Thymus (tissue), 11 donors: Measurements from ENCODE around the gene ERCC4. TPM values are rescaled to one million over a fixed set of nuclear protein-coding genes. Genes with fewer than 3 reads are reported as not detected.
"Not testable (repeated sequence)": the region's sequence is repeated elsewhere in the genome, so short reads cannot be mapped to it uniquely, and the experiment has no call there.

Experiments
- DNase-seq, 9 donors: peaks; one replicate each; pipeline ENCODE4 v3.0.0-alpha.2; 2013; ENCODE audit warnings: low spot score in 9 of 9, low read depth in 6 of 9, missing footprints in 1 of 9
- H3K27ac ChIP-seq, 2 donors: one replicate each; pipeline ENCODE4 v1.5.1; 2013; ENCODE audit warnings: control low read depth in 1 of 2, low read depth in 1 of 2, low read length in 1 of 2, mild to moderate bottlenecking in 1 of 2, moderate library complexity in 1 of 2
- H3K27me3 ChIP-seq, 2 donors: one replicate each; pipeline ENCODE4 v1.5.1; 2013; ENCODE audit warnings: low read length in 1 of 2; ENCODE audit not compliant: control insufficient read depth in 2 of 2, insufficient read depth in 1 of 2
- H3K36me3 ChIP-seq, 2 donors: one replicate each; pipeline ENCODE4 v1.5.1; 2013; ENCODE audit warnings: low read length in 1 of 2, mild to moderate bottlenecking in 1 of 2, moderate library complexity in 1 of 2; ENCODE audit not compliant: control insufficient read depth in 2 of 2, insufficient read depth in 2 of 2
- H3K4me1 ChIP-seq, 2 donors: one replicate each; pipeline ENCODE4 v1.5.1; 2013; ENCODE audit warnings: low read length in 2 of 2; ENCODE audit not compliant: control insufficient read depth in 2 of 2, insufficient read depth in 2 of 2
- H3K4me3 ChIP-seq, 2 donors: one replicate each; pipeline ENCODE4 v1.5.1; 2013; ENCODE audit warnings: low read length in 2 of 2, control low read depth in 1 of 2, mild to moderate bottlenecking in 1 of 2
- H3K9me3 ChIP-seq, 2 donors: one replicate each; pipeline ENCODE4 v1.5.1; 2013; ENCODE audit warnings: low read length in 1 of 2, mild to moderate bottlenecking in 1 of 2; ENCODE audit not compliant: control insufficient read depth in 2 of 2, insufficient read depth in 1 of 2
- WGBS: extraction: QIAGEN DNeasy Blood & Tissue Kit; methylation state at CpG from one replicate; pipeline ENCODE4 v1.1.7; 2013; 5-methylcytosine and 5-hydroxymethylcytosine counted together
- polyA plus RNA-seq: library from polyadenylated mRNA; stranded (reverse); fragments of 200-250 nt; gene quantifications from one replicate; pipeline ENCODE4 v1.2.3, GENCODE V29; 2013
- total RNA-seq: library from RNA; stranded (reverse); fragments of 120-200 nt; gene quantifications from one replicate; pipeline ENCODE4 v1.2.4, GENCODE V29; 2013
- donor health status: healthy.

ERCC4 gene
- total and polyA plus RNA-seq, 2 donors, result 4.4 to 7.8 TPM

DNA sequence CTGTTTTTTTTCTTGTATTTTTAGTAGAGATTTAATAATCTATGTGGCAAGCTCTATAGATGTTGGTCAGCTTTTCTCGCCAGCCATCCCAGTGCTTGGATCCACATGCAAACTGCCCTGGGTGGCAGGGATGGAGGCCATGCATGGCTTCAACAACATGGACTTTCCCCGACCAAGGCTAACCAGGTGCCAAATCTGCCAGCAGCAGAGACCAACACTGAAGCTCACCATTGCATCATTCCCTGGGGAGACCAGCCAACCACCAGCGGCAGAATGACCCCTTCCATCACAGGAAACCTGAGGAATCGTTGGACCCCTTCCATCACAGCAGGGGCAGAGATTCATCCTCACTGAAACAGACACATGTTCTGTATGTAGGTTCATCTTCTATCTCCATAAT is 27.7 kb upstream of the ERCC4 start:
- no peak for DNase-seq
- 70% methylated on average over 4 of the region's 4 CpGs for WGBS
- no peaks in the 10 kb centered on the region for H3K36me3 ChIP-seq

DNA sequence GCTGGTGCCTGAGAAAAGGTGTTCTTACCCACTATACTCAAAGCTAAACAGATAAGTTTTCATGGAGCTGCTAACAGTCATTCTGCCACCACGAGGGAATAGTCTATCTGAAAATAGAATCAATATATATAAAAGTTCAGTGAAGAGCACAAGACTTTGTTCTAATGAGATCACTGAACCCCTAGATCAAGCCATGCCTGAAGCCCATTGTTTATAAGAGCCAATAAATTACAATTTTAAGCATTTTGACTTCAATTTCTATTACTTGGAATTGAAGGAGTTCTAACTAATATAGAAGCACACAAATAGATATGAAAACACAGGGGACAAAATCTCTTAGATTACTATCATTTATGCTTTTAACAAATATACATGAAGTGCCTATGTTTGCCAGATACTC is 24.4 kb upstream of the ERCC4 start:
- Histone ChIP-seq H3K9me3 (no peaks in the 10 kb centered on the region), H3K4me1 (no peaks in the 10 kb centered on the region), H3K27ac (no peak overlapping the region), H3K36me3 (no peaks in the 10 kb centered on the region), H3K27me3 (no peaks in the 10 kb centered on the region), H3K4me3 (no peak overlapping the region)
- WGBS, result 83% methylated on average over 1 of the region's 1 CpG
- DNase-seq, result no peak

More for the DNA sequence above, 27.7 kb upstream of the ERCC4 start:
- Histone ChIP-seq H3K27ac (no peak overlapping the region), H3K9me3 (no peaks in the 10 kb centered on the region), H3K27me3 (no peaks in the 10 kb centered on the region), H3K4me3 (no peak overlapping the region), H3K4me1 (no peaks in the 10 kb centered on the region)

DNA sequence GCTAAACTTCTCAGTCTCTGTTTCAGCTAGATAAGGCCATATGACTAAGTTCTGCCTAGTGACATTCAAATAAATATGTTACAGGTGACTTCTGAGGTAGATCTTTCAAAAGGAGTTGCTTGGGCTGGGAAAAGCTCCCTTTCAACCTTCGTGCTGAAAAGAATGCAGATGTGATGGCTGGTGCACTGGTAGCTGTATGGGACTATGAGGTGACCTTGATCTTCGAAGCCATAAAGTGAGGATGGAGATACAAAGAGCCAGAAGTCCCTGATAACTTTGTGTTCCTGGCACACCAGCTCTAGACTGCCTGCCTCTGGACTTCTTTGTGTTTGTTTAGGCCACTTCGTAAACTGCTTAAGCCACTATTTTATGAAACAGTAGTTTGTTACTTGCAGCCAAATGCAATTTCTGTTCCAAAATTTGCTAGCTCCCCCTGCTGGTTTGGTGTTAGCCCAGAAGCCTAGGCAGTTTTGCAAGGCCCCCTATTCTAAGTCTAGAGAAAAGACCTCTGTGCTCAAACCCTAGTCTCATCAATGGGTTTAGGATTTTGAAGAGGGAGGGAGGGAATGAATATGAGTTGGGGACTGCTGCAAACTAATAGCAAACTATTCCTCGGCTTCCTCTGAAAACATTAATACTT is 23.3 kb upstream of the ERCC4 start:
- DNase-seq, result no peak
- H3K27ac ChIP-seq, result no peak overlapping the region
- no peaks in the 10 kb centered on the region for H3K4me1 ChIP-seq
- no peak overlapping the region for H3K4me3 ChIP-seq
- no peaks in the 10 kb centered on the region for H3K9me3 ChIP-seq
- 85% methylated on average over 4 of the region's 4 CpGs for WGBS
- H3K36me3 ChIP-seq, result no peaks in the 10 kb centered on the region
- no peaks in the 10 kb centered on the region for H3K27me3 ChIP-seq

DNA sequence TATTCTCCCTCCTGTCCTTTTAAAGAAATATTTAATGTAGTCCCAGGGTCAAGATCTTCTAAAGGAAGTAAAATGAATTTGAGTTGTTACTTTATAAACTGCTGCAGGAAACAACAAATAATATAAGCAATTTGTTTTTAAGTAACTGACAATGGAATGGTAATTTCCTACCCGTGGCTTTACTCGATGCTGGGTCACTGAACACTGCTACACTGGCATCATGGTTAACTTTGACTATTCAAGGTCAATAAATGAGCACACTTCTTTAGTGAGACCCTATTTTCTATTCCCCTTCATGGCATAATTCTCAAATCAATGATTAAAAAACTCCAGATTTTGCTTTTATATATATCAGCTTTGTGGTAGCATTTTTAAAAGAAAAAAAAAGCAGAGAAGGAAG is 22.1 kb upstream of the ERCC4 start:
- DNase-seq, result no peak
- WGBS, result 93% methylated on average over 2 of the region's 2 CpGs
- Histone ChIP-seq H3K4me1 (no peaks in the 10 kb centered on the region), H3K27ac (no peak overlapping the region), H3K27me3 (no peaks in the 10 kb centered on the region), H3K4me3 (no peak overlapping the region), H3K9me3 (no peaks in the 10 kb centered on the region), H3K36me3 (no peaks in the 10 kb centered on the region)

DNA sequence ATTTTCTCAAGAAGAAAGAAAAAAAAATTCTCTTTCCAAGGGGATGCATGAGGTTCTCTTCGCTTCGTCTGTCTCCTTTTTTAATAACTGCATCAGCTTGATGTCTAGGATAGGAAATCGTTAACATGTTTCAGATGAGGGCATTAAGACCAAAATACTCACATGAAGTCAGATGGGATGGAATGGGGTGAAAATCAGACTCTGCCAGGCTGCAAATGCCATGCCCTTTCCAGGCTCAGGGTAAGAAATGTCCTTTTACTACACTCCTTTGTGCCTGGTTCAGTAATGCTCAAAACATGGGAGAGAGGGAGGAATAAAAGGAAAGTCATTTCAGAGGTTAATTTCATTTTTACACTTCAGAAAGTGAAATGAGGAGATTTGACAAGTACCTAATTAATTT is 21.7 kb upstream of the ERCC4 start:
- Histone ChIP-seq H3K4me3 (no peak overlapping the region), H3K27me3 (no peaks in the 10 kb centered on the region), H3K27ac (no peak overlapping the region), H3K36me3 (no peaks in the 10 kb centered on the region), H3K9me3 (no peaks in the 10 kb centered on the region), H3K4me1 (no peaks in the 10 kb centered on the region)
- WGBS, result 96% methylated on average over 3 of the region's 3 CpGs
- DNase-seq, result no peak

DNA sequence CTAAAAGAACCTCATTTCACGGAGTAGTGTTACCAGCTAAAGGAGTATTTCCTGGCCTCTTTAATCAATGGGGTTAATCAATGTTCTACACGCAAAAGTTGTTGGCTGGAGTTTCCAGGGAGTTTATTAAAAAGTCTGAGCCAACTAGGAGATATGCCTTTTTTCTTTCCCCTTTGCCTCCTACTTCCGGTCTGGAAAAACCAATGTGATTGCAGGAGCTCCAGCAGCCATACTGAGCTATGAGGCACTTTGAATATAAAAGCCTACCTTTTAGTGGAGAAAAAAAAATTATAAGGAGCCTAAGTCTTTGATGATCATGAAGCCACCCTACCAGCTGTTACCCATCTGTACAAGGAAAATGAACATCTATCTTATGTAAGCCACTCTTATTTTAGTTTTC is 17.9 kb upstream of the ERCC4 start:
- 94% methylated on average over 3 of the region's 3 CpGs for WGBS

DNA sequence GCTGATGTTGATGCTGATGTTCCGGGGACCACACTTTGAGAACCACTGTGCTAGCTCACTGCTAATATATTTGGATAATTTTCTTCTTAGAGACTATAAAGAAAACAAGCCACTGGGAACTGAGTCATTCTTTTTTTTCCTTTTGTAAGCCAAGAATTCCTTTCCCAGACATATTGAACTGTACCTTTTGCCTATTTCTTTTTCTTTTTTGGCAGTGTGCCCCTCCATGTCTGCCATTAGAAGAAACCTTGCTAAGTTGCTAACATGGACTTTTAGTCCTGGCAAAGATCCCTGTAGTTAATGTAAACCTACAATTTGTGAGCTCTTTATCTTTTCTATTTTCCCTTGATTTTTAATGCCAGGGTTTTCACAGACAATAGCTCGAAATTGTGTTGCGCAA is 17.3 kb upstream of the ERCC4 start:
- no peak overlapping the region for H3K27ac ChIP-seq
- no peak overlapping the region for H3K4me3 ChIP-seq
- H3K9me3 ChIP-seq, result no peaks in the 10 kb centered on the region
- WGBS, result 94% methylated on average over 3 of the region's 3 CpGs
- no peaks in the 10 kb centered on the region for H3K27me3 ChIP-seq
- H3K36me3 ChIP-seq, result no peaks in the 10 kb centered on the region
- no peak for DNase-seq
- no peaks in the 10 kb centered on the region for H3K4me1 ChIP-seq

More for the DNA sequence above, 17.9 kb upstream of the ERCC4 start:
- no peaks in the 10 kb centered on the region for H3K27me3 ChIP-seq
- DNase-seq, result no peak
- H3K4me3 ChIP-seq, result no peak overlapping the region
- H3K36me3 ChIP-seq, result no peaks in the 10 kb centered on the region
- no peak overlapping the region for H3K27ac ChIP-seq
- no peaks in the 10 kb centered on the region for H3K9me3 ChIP-seq
- no peaks in the 10 kb centered on the region for H3K4me1 ChIP-seq

DNA sequence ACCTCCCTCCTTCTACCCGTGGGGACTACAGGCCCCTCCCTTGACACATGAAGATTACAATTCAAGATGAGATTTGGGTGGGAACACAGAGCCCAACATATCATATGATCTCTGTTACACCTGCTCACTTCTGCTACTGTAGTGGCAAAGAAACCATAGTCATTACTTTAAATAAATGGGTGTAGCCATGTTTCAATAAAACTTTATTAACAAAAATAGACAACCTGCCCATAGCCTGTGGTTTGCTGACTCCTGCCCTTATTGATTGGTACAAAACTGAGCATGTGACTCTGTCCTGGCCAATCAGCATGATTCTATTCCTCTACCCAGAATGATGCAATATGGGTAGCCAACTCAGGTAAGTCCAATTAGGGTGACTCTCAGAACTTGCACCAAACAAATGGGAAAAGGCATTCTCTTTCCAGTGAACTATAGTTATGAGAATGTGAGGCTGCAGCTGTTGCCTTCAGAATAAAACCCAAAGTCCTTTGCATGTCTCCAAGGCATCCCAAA is 15.7 kb upstream of the ERCC4 start:
- no peak for DNase-seq
- H3K27ac ChIP-seq, result no peak overlapping the region
- H3K36me3 ChIP-seq, result no peaks in the 10 kb centered on the region
- H3K9me3 ChIP-seq, result no peaks in the 10 kb centered on the region
- H3K4me1 ChIP-seq, result no peaks in the 10 kb centered on the region
- 80% methylated on average over 1 of the region's 1 CpG for WGBS
- no peak overlapping the region for H3K4me3 ChIP-seq
- no peaks in the 10 kb centered on the region for H3K27me3 ChIP-seq

DNA sequence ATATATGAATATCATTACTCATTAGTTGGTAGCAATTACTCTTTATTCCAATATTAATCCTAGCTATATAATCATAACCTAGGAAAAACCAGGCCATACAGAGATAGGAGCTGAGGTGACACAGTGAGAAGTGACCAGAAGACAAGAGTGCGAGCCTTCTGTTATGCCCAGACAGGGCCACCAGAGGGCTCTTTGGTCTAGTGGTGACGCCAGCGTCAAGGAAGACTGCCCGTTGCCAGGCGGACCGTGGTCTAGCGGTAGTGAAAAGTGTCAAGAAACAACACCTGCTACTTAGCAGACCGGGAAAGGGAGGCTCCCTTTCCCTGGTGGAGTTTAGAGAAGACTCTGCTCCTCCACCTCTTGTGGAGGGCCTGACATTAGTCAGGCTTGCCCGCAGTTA is 15.1 kb upstream of the ERCC4 start:
- H3K36me3 ChIP-seq, H3K27ac ChIP-seq, H3K27me3 ChIP-seq, H3K4me1 ChIP-seq, H3K4me3 ChIP-seq, DNase-seq, H3K9me3 ChIP-seq: not testable (repeated sequence)
- WGBS, result 55% methylated on average over 9 of the region's 9 CpGs
